Hematopoietic multipotent progenitor cell treated with erythropoietin and hydrocortisone succinate and interleukin-3 and kit ligand, for 15 days (in vitro differentiated cells): ENCODE data around the gene KLRB1.
"Not testable (repeated sequence)": the region's sequence is repeated elsewhere in the genome, so short reads cannot be mapped to it uniquely, and the experiment has no call there.

Experiments used
- DNase-seq: peaks from one replicate; pipeline ENCODE4 v3.0.0-alpha.2; 2015; ENCODE audit warnings: low spot score

KLRB1 gene

DNA sequence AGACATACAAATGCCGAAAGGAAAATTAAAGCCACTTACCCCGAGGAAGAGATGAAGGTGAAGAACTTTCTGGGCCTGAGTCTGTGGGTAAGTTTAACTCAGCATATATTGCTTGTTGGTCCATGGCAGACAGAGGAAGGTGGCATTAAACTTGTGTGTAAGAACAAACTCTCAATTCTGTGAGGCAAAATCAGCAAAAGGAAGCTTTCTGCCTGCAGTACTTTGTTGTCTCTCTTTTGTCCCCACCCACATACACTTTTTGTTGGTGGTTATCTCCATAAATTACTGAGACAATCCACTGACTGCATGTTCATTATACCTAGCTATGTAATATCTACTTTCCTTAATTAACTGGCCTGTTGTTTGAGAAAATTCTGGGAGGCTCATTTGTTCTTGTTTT lies at the start of gene KLRB1:
Gene KLRB1 (minus strand): TSS at position 201 of the 400 bp plus-strand sequence. CDS start 77 bp downstream, at position 124.
- no peak for DNase-seq

DNA sequence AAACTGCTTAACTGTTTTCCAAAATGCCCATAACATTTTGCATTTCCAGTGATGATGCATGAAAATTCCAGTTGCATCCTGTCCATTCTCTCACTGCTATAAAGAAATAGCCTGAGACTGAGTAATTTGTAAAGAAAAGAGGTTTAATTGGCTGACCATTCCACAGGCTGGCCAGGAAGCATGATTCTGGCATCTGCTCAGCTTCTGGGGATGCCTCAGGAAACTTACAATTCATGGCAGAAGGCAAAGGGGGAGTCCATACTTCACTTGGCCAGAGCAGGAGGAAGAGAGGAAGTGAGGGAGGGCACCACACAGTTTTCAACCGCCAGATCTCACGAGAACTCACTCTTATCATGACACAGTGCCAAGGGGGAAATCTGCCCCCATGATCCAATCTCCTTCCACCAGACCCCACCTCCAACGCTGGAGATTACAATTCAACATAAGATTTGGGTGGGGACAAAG lies 43.6 kb upstream of the KLRB1 start:
- DNase-seq: no peak

DNA sequence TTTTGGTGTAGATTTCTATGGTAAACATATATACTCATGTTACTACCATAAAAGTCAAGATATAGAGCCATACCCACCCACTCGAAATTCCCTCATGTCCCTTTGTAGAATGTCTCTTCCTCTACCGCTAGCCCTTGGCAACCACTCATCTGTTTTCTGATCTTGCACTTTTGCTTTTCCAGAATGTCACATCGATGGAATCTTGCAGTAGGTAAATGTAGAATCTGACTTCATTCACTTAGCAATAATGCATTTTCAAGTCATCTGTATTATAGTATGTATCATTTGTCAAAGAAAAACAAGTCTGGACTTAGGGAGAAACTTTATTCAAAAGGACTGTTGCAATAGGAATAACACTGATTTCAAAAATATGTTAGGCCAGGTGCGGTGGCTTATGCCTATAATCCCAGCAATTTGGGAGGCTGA lies 42.4 kb upstream of the KLRB1 start:
- DNase-seq: no peak

DNA sequence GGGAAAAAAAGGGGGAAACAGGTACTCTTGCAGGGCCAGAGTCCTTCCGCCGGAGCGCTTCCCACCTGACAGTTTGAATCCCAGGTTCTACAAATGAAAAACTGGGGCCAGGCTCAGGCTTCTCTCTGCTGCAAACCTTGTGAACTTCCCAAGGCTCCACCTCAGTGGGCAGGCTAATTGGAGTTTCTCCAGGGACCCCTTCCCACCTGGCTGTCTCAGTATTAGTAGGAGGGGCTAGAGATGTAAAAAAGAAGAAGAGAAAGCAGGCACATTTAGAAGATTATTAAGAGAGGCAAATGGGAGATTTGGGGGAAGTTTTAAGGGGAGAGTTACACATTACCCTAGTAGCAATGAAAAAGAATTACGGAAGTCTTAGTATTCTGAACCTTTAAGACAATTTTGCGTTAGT lies 41.8 kb upstream of the KLRB1 start:
- no peak for DNase-seq

DNA sequence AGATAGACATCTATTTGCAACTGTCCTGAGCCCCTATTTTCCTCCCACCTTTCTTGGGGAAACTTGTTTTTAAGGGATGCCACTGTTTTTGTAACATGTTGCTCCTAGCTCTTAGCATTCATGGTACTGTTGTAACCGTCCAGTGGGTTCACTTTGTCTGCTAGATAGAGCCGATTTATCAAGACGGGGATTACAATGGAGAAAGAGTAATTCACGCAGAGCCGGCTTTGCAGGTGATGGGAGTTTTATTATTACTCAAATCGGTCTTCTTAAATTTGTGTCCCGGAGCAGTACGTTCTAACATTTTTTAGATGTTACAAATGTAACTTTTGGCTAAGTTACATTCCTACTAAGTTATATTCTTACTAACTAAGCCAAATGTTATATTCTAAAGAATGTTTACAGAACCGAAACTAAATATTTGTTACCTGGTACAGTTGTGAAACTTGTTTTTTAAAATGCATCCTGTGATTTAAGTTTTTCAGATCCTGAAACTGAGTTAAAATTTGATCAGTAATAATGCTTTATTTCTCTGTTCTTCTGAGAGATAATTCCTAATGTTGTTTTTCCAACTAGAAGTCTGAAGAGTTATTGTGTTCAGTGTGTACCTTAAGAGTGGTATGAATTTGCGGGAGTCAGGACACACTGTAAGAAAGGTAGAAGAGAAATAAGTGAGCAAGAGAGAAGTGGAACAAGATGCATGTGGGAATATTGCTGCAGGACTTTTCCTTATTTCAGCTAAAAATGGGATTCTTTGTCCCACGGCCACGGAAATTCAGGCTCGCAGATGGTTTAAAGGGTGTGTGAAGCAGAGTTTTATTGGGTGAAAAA lies 41.2 kb upstream of the KLRB1 start:
- DNase-seq: no peak

DNA sequence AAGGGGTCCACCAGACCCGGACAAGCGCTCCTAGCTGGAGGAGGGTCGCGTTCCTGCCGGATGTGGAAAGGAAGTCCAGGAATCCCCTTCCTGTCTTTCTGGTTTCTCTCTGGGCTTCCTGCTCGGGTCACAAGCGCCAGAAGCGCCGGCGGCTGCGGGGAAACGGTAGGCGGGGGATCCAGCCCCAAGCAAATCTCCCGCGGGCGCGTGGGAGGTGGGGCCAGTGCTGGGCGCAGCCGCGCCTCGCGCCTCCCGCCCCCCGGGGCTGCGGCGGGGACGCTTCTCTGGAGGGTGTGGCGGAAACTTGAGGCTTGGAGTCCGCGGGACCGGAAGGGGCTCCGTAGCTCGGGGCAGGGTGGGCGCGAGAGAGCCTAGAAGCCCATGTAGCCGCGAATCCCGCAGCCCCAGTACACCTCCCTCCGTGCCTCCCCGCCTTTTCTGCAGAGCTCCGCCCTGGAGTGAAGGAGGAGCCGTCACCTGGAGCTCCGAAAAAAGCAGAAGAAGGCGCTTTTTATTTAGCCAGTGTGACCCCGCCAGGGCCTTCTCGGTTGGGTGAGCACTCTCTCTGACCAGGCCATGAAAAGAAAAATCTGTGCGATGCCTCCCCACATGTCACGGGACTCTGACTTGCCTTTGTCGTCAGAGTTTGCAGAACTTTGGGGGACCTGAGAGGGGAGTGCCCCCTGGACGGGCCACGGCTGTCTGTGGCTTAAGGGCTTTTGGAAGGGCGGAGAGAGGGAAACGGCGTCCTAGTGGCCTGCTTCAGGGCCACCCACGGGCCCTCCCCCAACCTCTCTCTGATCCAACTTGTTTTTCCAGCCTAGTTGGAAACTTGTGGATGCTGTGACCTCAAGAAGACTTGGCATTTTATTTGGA lies 40.3 kb upstream of the KLRB1 start:
- peak; percentile 75 for DNase-seq

DNA sequence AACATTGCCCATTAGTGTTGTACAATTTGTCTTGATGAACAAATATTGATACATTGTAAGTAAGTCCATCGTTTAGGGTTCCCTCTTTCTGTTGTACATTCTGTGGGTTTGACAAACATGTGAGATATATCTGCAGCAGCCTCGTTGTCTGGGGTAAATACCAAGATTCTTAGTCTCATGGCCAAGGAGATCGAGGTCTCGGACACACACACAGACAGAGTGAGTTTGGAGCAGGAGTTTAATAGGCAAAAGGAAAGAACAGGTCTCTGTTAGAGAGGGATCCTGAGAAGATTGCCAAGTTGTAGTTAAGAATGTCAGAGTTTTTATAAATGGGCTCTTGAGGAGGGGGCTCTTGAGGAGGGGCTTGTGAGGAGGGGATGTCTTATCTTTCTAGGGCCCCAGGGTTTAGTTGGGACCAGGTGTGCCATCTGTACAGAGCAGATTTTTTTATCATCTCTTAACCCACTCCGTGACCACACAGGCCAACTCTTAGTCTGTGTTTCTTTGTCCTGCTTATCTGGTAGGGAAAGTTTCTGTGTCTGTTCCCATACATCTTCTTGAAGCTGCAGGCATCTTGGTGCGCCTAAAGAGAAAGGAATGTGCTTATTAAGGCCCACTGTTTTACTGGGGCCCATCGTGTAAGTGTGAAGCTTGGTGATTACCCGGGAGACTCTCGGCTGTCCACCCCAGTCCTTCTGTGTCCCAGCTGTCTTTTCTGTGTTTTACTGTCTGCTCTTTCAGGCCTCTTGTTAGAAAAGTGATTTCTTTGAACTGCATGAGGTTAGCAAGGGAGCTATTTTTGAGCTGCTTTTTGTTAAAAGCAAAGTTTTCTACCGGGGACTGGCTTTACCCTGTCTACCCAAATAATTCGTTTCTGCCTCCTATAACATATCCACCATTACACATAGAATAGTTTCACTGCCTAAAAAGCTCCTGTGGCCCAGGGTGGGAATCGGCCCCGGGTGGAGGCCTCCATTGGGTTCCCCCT lies 39.4 kb upstream of the KLRB1 start:
- DNase-seq: no peak

DNA sequence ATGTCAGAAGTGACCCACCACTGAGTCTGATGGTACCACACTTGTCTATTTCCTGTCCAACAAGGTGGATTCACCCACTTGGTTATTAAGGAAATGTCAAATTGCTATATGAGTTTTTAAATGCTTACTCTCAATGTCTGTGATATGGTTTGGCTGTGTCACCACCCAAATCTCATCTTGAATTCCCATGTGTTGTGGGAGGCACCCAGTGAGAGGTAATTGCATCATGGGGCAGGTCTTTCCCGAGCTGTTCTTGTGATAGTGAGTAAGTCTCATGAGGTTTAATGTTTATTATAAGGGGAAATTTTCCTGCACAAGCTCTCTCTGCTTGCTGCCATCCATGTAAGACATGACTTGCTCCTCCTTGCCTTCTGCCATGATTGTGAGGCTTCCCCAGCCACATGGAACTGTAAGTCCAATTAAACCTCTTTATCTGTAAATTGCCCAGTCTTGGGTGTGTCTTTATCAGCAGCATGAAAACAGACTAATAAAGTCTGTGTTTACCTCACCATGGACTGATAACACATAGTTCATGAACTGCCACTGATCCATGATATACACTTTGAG lies 37.4 kb upstream of the KLRB1 start:
- not testable (repeated sequence) for DNase-seq

DNA sequence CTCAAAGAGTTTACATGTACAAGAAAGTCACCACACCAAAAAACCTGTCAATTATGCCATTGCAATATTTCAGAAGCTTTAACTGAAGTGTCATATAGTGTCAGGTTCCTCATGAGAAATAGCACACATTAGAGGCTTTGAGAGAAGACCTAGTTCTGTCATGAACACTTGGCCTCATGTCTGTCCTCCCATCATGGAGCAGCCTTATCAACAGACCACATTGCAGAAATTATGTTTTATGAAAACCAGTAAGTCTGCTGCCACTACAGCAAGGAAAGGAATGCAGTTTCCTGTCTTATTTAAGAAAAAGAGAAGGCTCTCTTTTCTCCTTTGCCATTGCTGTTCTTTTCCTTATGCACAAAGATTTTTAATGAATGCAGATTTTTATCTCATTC lies 35.5 kb upstream of the KLRB1 start:
- no peak for DNase-seq

DNA sequence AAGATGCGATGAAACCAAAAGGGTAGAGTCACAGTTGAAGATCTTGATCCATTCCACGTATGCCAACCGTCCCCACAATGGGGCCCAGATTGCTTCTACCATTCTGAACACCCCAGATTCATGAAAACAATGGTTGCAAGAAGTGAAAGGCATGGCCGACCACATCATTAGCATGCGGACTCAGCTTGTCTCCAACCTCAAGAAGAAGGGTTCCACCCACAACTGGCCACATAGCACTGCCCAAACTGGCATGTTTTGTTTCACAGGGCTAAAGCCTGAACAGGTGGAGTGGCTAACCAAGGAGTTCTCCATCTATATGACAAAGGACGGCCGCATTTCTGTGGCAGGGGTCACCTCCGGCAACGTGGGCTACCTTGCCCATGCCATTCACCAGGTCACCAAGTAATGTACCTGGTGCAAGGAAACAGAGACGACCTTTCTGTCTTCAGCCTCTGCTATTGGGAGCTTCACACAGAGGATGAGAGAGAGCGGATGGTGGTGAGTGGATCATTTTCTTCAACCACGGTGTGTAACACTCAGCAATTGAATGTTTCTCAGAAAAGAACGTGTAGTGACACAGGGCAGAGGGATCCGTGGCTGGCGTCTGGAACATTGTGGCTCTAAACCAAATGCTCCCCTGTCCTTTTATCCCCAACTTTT lies 35.0 kb upstream of the KLRB1 start:
- no peak for DNase-seq

DNA sequence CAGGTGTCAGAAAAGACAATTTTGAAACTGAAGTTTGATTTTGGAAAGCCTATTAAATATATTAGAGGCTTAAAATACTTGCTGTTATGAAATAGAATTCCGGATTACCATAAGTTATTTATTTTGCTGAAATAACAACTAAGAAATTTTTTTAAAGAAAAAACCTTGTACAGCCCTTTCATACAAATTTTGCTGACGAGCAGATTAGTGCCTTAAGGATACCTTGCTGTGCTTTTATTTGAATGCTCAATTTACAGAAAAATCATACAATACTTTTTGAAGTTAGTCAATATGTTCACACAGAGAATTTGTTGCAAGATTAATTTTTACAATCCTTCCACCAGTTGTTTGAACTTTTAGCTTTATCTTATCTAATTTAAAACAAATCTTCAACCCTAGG lies 32.3 kb upstream of the KLRB1 start:
- no peak for DNase-seq

DNA sequence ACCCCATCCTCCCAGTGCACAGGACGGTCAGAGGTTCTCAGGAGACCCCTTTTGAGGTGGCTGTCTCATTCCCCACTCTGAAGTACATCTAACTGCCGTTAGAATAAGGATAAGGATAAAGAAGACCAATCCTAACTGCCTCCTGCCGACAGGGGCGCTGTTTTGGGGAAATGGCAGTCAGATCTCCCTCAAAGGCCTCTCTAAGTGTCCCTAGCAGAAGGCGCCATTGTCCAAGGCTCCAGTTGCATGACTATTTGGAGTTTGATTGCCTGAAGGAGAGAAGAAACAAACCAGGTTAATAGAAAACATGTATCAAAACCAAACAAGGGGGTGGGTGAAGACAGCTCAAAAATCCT lies 29.1 kb upstream of the KLRB1 start:
- DNase-seq: peak; percentile 13

DNA sequence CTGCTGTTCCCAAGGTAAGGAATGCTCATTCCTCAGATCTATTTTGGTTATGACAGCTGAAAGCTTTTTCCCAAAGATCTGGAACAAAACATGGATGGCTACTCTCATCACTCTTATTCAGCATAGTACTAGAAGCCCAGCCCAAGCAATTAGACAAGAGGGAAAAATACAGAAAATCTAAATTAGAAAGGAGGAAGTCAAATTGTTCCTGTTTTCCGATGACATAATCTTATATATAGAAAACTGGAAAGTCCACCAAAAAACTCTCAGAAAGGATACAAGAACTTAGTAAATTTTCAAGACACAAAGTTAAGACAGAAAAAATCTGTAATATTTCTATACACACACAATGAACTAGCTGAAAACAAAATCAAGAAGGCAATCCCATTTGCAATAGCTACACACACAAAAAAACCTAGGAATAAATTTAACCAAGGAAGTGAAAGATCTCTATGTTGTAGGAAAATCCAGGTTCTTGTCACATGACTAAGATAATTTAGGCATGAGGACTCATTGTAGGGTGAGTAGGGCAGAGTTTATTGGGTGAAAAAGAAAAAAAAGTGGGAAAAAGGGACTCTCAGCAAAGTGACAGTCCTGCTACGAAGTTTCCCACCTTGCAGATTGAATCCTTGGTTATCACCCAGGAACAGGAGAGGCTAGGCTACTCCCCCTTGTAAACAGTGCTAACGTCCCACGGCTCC lies 28.6 kb upstream of the KLRB1 start:
- no peak for DNase-seq

DNA sequence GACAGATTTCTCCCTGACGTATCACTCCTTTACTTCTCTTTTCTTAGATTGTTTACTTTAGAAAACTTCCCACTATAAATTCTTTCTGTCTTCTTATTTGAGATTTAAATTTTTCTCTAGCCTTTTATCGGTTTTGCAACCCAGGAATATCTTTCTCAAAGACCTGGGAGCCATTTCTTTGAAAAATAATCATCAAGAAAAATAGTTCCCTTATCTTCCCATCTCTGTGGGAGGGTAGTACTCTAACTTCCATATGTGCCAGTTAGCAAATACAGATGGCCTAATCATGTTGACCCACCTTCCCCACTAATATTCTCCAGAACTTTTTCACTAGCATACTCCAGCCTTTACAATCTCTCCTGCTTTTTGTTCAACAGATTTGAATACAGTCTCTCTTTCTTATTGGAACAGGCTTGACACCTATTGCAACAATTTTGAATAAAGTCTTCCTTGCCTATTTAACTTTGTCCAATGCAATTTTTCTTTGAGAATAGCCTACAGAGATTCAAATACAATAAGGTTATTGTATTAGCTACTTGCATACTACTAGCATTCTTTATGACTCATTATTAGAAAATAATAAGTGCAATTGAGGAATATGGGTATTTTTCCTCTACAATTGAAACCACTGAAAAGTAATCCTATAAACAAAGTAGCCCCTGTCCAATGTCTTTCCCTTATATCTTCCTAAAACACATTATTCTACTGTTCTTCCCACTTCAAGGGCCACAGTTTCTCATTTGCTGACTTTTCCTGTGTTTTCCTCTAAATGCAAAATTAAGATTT lies 27.4 kb upstream of the KLRB1 start:
- no peak for DNase-seq

DNA sequence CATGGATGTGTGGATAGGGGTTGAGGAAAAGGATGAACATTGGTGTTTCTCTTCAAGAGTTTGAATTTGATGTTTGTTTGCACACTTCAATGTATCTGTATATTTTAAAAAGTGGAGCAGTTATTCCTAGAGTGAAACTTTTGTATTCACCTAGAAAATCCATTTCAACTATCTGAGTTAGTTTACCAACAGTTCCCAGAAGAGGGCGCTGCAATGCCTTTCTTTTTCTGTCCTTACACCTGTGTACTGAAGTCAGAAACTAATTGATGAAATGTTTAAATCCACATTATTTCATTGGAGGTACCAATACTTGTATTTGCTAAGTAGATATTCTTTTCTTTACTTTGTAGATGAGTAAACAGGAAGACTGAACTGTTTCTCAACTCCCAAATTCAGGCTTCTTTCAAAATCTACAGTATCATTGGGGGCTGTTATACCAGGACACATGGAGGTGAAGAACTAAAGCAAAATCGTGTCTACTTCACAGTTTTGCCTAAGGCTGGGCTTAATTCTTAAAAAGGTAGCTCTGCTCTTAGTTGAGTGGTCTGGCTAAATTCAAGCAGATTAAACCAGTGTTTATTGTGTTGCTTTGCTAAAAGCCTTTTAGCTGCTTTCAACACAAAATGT lies 26.6 kb upstream of the KLRB1 start:
- DNase-seq: peak; percentile 69

DNA sequence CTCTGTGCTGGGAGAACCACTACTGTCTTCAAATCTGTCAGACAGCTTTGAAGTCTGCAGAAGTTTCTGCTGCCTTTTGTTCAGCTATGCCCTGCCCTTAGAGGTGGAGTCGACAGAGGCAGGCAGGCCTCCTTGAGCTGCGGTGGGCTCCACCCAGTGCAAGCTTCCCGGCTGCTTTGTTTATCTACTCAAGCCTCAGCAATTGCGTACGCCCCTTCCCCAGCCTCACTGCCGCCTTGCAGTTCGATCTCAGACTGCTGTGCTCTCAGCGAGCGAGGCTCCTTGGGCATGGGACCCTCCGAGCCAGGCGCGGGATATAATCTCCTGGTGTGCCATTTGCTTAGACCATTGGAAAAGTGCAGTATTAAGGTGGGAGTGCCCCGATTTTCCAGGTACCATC lies 25.1 kb upstream of the KLRB1 start:
- no peak for DNase-seq

DNA sequence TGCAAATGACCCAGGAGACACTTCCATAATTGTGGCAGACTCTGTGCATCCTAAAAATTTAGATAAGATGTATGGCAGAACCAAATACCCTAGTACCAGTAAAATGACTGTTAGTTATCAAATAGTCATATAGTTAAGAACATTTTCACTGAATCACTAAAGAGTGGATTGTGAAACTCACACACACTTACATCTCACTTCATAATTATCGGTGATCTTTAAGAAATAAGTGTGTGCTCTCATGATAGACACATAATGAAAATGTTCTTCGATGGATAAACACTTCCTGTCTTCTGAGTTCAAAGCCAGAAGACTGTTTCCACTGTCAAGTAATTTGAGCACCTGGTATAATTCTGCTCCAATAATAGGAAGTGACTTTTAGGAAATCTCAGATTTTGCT lies 19.1 kb upstream of the KLRB1 start:
- no peak for DNase-seq

DNA sequence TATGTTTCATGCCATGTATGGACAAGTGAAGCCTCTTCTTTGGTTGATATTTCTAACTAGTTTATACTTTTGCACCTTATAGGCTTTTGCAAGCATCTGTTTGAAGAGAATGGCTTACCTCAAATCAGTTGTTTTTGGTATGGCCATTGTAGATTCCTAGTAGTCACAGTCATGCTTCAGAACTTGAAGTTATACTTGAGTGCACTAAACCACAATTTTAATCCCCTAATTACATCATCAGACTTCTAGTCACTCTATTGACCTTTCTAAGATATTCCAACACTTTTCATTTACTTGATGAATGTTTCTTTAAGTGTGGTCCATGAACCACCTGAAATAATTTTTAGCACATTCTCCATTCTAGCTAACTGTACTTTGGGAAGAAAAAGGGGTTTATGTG lies 18.6 kb upstream of the KLRB1 start:
- no peak for DNase-seq

DNA sequence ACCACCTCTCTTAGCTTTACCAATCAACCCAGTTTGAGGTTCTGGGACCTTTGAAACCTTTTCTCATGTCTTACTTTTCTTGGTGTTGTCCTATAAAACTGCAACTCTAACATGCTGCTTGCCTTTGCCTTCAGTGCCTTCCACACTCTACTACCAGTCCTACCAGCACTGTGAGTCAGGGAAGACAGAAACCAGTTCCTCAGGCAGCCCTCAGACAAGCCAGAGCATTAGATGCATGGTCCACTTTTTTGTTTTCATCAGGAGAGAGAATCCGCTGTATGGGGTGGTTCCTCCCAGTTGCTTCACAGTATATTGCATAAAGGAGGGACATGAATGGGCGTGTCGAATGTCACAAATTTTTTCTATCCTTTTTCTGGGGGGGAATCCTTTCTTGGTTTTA lies 17.3 kb upstream of the KLRB1 start:
- DNase-seq: no peak
